ENCODE measurements around the gene FAM118B.

- TF ChIP-seq GABPA (IDR thresholded peaks at IDR 0.05; ENCODE audit: borderline replicate concordance, insufficient read depth, low read length), result no peak
- TF ChIP-seq POLR2AphosphoS5 (IDR thresholded peaks at IDR 0.05; ENCODE audit: low read depth, low read length), result no peak
- TF ChIP-seq EZH2 (IDR thresholded peaks at IDR 0.05; ENCODE audit: low read depth, low read length, severe bottlenecking), result no peak
- TF ChIP-seq CTCF (IDR thresholded peaks at IDR 0.05; ENCODE audit: control extremely low read depth in 1 of 3, insufficient read depth in 1 of 3, low read depth in 1 of 3, low read length in 3 of 3), result no peak
- TF ChIP-seq POLR2A (IDR thresholded peaks at IDR 0.05; ENCODE audit: control extremely low read depth in 1 of 2, low read depth in 2 of 2, low read length in 2 of 2), result no peak
- no peak for TF ChIP-seq TAF1 (IDR thresholded peaks at IDR 0.05; ENCODE audit: low read depth, low read length)
- no peak for TF ChIP-seq HDAC2 (IDR thresholded peaks at IDR 0.05; ENCODE audit: borderline replicate concordance in 1 of 2, low read depth in 2 of 2, low read length in 2 of 2)
- TF ChIP-seq TBP (IDR thresholded peaks at IDR 0.05; ENCODE audit: low read depth, low read length), result no peak
- no peak for TF ChIP-seq RFX5 (IDR thresholded peaks at IDR 0.05; ENCODE audit: borderline replicate concordance, low read depth, low read length)
Observed at GRCh38 chr11:126195119-126195518, 16.5 kb upstream of the FAM118B start.
